Activated T-cell treated with anti-CD3 and anti-CD28 coated beads, Interleukin-2, amount 50 U/mL, for 72 hours (primary cell): ENCODE data around the gene ADGRV1. TPM values are rescaled to one million over a fixed set of nuclear protein-coding genes. Genes with fewer than 3 reads are reported as not detected.

Source experiments
- ATAC-seq, 2 donors: fragments of 150-1000 bp; cut with Tn5 transposase; replicated peaks in 1 of 2; 2 replicates each; pipeline ENCODE4 v1.10.0; 2021; ENCODE audit warnings: moderate library complexity in 2 of 2, mild to moderate bottlenecking in 1 of 2
- DNase-seq, 2 donors: peaks; one replicate each; pipeline ENCODE4 v3.0.0; 2021 to 2022; ENCODE audit warnings: mixed read lengths in 1 of 2
- H3K27ac Mint-ChIP-seq: one replicate; pipeline ENCODE4 v1.8.0; 2022; ENCODE audit warnings: mild to moderate bottlenecking, moderate library complexity, mixed read lengths
- H3K27me3 Mint-ChIP-seq: one replicate; pipeline ENCODE4 v1.8.0; 2022; ENCODE audit warnings: low read depth, mixed read lengths
- H3K36me3 Mint-ChIP-seq, 2 donors: one replicate each; pipeline ENCODE4 v1.8.0; 2022; ENCODE audit warnings: mixed read lengths in 2 of 2, mild to moderate bottlenecking in 1 of 2; ENCODE audit not compliant: insufficient read depth in 2 of 2
- H3K4me1 Mint-ChIP-seq: one replicate; pipeline ENCODE4 v1.8.0; 2022; ENCODE audit warnings: low read depth, mixed read lengths
- H3K4me3 Mint-ChIP-seq, 2 donors: one replicate each; pipeline ENCODE4 v1.8.0; 2022; ENCODE audit warnings: mild to moderate bottlenecking in 2 of 2, mixed read lengths in 2 of 2, moderate library complexity in 2 of 2
- H3K9me3 Mint-ChIP-seq, 2 donors: one replicate each; pipeline ENCODE4 v1.8.0; 2022; ENCODE audit warnings: mixed read lengths in 2 of 2
- total RNA-seq, 2 donors: library from RNA; stranded (reverse); gene quantifications; one replicate each; pipeline ENCODE4 v1.2.3, GENCODE V29; 2022

The ADGRV1 gene
- total RNA-seq, 2 donors from 2014 or later: 0.12 to 0.21 TPM

DNA sequence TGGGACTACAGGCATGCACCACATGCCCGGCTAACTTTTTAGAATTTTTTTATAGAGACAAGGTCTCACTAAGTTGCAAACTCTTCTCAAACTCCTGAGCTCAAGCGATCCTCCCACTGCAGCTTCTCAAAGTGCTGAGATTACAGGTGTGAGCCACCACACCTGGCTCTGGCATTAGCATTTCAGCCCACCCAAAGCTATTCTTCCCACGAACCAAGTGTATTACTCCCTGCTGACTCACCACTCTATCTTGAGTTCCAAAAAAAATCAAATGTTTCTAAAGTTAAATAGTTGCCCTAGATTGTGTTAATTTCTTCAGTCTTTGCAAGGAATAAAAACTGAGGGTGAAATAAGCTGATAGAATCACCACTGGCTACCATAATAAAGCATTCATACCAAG, 619.0 kb downstream of the ADGRV1 start:
- ATAC-seq: no peak
- H3K4me3 Mint-ChIP-seq: no peak overlapping the region

DNA sequence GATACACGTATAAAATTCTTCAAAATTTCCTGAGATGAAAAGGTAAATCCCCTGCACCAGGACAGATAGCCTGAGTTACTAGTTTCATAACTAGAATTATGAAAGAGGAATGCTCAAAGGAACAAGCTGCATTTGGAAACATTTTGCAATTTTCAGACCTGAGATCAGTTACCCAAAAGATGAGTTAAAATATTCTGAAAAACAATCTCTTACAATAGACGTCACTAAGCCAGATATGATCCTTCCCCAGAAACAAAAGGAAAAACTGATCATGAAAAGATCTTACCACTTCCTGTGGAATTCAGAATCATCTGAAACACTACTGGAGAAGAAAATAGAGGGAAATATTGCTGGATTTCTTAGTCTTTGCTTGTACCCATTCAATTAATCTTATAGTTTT, 619.9 kb downstream of the ADGRV1 start:
- Mint-ChIP-seq H3K36me3 (no peaks in the 10 kb centered on the region), H3K4me1 (peaks cover 26% of the 10 kb centered on the region), H3K4me3 (no peak overlapping the region), H3K27ac (no peak overlapping the region), H3K9me3 (no peaks in the 10 kb centered on the region), H3K27me3 (peaks cover 7% of the 10 kb centered on the region)
- DNase-seq: no peak
- ATAC-seq: no peak

More for the DNA sequence above, 619.0 kb downstream of the ADGRV1 start:
- peaks cover 18% of the 10 kb centered on the region for H3K4me1 Mint-ChIP-seq
- peaks cover 7% of the 10 kb centered on the region for H3K27me3 Mint-ChIP-seq
- H3K36me3 Mint-ChIP-seq: no peaks in the 10 kb centered on the region
- H3K9me3 Mint-ChIP-seq: no peaks in the 10 kb centered on the region
- no peak overlapping the region for H3K27ac Mint-ChIP-seq
- no peak for DNase-seq

DNA sequence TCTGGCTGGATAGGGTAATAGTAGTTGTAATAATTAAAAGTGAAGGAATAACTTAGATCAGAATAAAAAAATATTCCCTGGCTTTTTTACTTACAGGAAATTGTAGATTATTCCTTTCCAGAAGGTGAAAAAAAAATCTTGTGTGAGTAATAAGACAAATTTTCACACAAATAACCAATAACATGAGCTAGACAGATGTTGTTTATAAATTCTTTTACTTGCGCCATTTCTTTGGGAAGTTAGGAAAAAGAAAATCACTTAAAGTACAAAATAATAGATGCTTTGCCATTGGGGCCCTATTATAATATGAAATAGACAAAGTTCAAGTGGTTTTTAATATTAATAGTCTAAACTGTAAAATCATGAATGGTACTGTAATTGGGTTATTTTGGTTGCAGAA, 620.4 kb downstream of the ADGRV1 start:
- H3K27me3 Mint-ChIP-seq: peaks cover 7% of the 10 kb centered on the region
- H3K9me3 Mint-ChIP-seq: no peaks in the 10 kb centered on the region
- DNase-seq (no peak), ATAC-seq (no peak)
- no peaks in the 10 kb centered on the region for H3K36me3 Mint-ChIP-seq
- peaks cover 32% of the 10 kb centered on the region for H3K4me1 Mint-ChIP-seq
- no peak overlapping the region for H3K27ac Mint-ChIP-seq
- no peak overlapping the region for H3K4me3 Mint-ChIP-seq

DNA sequence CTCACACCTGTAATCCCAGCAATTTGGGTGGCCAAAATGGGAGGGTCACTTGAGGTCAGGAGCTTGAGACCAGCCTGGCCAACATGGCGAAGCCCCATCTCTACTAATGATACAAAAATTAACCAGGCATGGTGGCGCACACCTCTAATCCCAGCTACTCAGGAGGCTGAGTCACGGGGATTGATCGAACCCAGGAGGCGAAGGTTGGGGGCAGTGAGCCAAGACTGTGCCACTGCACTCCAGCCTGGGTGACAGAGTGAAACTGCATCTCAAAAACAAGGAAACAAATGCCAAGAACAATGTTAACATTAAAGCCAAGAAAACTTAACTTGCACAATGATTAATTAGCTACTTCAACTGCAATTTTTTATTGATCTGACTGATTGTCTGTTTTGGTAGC, 621.9 kb downstream of the ADGRV1 start:
- Mint-ChIP-seq H3K4me3 (no peak overlapping the region), H3K4me1 (peaks cover 33% of the 10 kb centered on the region), H3K27me3 (peaks cover 11% of the 10 kb centered on the region), H3K36me3 (no peaks in the 10 kb centered on the region), H3K27ac (no peak overlapping the region), H3K9me3 (no peaks in the 10 kb centered on the region)
- DNase-seq: no peak
- ATAC-seq: no peak

DNA sequence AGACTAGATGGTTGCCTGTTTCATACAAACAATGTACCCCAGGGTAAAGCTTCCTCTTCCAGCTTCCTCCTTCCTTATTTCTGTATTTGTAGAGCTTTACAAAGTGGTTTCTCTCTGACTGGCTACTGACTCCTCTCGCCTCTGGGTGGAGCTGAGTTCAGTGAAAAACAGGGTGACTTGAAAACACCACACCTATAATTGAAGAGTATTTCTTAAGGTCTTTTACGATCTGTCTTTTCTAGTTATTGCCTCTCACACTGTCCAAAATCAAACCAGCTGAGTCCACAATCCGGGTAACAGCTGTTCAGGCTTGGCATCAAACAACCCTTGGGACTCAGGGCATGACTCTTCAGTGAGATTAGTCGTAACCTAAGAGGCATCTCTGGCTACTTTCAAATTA, 624.2 kb downstream of the ADGRV1 start:
- H3K4me1 Mint-ChIP-seq: peaks cover 28% of the 10 kb centered on the region
- ATAC-seq (no peak), DNase-seq (no peak)
- no peaks in the 10 kb centered on the region for H3K9me3 Mint-ChIP-seq
- H3K36me3 Mint-ChIP-seq: no peaks in the 10 kb centered on the region
- no peak overlapping the region for H3K27ac Mint-ChIP-seq
- peaks cover 32% of the 10 kb centered on the region for H3K27me3 Mint-ChIP-seq
- no peak overlapping the region for H3K4me3 Mint-ChIP-seq

DNA sequence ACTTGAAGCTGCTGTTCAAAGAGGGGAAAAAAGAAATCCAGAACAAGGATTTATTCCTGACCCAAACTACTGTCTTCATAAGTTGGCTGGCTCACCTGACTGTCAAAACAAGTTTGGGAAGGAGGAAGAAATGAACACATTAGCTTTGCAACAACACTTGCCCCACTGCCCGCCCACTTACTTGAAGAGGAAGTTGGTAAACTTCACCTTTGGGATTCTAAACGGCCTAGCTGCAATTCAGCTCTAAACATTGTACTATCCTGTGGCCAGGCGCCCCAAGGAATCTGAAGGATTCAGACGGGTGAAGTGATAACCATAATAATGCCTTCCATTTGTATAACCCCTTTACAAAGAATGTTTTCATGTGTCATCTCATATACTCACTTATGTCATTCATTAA, 625.1 kb downstream of the ADGRV1 start:
- ATAC-seq (no peak), DNase-seq (no peak)
- no peaks in the 10 kb centered on the region for H3K9me3 Mint-ChIP-seq
- H3K4me1 Mint-ChIP-seq: peaks cover 19% of the 10 kb centered on the region
- peaks cover 32% of the 10 kb centered on the region for H3K27me3 Mint-ChIP-seq
- no peak overlapping the region for H3K4me3 Mint-ChIP-seq
- H3K27ac Mint-ChIP-seq: peak overlapping the region; percentile 25
- H3K36me3 Mint-ChIP-seq: no peaks in the 10 kb centered on the region

DNA sequence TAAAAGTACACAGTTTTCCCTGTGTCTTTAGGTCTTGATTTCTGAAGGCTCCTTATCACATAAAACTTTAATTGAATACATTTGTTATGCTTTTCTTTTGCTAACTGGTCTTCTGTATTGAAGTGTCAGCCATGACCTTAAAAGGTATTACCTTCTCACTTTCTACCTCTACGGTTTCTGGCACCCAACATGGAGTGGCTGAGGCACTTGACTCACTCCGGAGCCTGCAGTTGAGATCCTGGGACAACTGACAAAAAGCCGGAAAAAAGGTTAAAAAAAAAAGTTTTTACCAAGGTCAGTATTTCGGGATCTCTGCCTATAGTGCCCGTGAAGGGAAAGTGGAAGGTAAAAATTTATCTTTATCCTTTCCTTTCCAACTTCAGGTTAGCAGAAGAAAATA, 627.5 kb downstream of the ADGRV1 start:
- Mint-ChIP-seq H3K27ac (no peak overlapping the region), H3K9me3 (no peaks in the 10 kb centered on the region), H3K4me1 (peaks cover 19% of the 10 kb centered on the region), H3K27me3 (peaks cover 32% of the 10 kb centered on the region), H3K36me3 (no peaks in the 10 kb centered on the region), H3K4me3 (no peak overlapping the region)
- DNase-seq (no peak), ATAC-seq (no peak)

DNA sequence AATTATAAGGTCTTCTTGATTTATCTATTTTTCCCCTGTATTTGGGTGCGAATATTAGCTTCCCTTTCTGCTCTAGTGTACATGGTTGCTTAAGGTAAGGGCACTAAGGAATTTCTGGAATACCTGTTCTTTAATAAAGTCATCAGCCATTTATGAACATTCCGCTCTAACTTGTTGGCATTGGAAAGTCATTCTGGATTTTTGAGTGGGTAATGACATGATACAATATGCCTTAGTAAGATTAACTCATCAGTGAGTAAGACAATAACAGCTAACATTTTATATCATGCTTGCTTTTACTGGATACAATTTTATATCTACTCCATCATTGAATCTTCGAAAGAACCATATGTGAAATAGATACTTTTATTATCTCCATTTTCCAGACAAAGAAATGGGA, 628.4 kb downstream of the ADGRV1 start:
- ATAC-seq (no peak), DNase-seq (no peak)
- Mint-ChIP-seq H3K4me3 (no peak overlapping the region), H3K36me3 (no peaks in the 10 kb centered on the region), H3K4me1 (peaks cover 15% of the 10 kb centered on the region), H3K9me3 (no peaks in the 10 kb centered on the region), H3K27me3 (peaks cover 25% of the 10 kb centered on the region), H3K27ac (no peak overlapping the region)

DNA sequence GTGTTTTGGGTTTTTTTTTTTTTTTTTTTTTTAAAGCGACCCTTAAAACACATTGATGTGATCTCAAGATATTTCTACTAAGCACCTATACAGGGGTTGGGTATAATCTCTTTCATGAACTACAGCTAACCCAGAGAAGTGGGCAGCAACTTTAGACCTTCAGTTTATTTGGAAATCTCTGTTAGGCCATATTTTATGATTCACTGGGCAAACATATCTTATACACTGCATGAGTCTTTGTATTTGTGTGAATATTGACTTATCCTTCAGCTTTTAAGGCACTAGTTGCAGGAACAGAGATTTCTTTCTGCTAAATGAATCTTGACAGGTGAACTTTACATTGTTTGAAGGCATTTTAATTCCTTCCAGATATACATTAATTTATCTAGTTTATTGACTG, 630.2 kb downstream of the ADGRV1 start:
- peaks cover 25% of the 10 kb centered on the region for H3K27me3 Mint-ChIP-seq
- ATAC-seq: no peak
- no peaks in the 10 kb centered on the region for H3K9me3 Mint-ChIP-seq
- no peak for DNase-seq
- no peaks in the 10 kb centered on the region for H3K36me3 Mint-ChIP-seq
- no peak overlapping the region for H3K27ac Mint-ChIP-seq
- peaks cover 4% of the 10 kb centered on the region for H3K4me1 Mint-ChIP-seq
- H3K4me3 Mint-ChIP-seq: no peak overlapping the region

DNA sequence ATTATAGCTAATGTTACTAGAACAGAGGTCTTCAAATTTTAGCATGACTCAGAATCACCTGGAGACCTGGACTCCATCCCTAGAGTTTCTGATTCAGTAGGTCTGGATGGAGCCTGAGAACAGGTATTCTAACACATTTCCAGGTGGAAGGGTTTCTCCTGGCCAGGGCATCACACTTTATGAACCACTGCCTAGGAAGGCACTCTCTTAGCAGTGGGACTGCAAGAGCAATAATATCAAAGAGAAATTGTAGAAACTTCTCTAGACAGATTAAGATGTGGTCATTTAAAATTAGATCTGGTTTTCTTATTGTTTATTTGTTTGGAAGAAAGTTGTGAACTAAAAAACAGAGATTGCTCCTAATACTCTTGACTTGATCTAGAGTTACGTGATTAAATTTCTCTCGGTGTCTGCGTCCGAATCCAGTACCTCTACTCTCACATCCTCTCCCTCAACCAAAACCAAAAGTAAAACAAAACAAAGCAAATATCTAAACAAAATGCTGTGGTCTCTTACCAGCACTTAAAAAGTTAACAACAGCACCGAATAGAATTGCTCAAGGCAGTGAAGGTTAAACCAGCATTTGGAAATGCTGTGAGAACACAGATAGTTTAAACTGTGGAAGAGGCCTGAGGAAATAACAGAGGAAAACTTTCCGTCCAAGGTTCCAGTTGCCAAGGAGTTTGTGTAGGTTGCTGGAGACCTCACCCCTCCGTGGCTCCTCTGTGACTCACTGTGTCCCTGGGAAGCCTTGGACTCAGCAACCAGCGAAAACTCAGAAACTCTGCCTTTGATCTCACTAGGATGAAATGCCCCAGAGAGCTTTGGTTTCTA, 631.1 kb downstream of the ADGRV1 start:
- no peak for ATAC-seq
- H3K4me3 Mint-ChIP-seq: no peak overlapping the region
- no peaks in the 10 kb centered on the region for H3K9me3 Mint-ChIP-seq
- H3K4me1 Mint-ChIP-seq: no peaks in the 10 kb centered on the region
- H3K36me3 Mint-ChIP-seq: no peaks in the 10 kb centered on the region
- DNase-seq: no peak
- no peak overlapping the region for H3K27ac Mint-ChIP-seq
- peaks cover 25% of the 10 kb centered on the region for H3K27me3 Mint-ChIP-seq

DNA sequence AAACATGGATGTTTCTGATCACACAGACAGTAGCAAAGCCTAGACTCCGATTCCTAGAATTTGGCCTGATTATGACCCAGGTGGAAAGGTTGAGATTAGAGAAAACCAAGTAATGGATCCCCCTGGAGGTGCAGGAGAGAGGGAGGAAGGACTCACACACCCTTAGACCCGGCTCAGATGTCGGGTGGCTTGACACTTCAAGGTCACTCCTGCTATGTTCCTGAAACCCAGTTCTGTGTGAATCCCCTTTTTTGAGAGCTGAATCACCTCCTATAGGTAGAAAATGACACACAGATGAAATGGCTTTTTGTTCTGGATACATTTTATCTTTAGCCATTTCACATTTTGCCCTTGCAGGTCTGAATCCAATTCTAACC, 631.7 kb downstream of the ADGRV1 start:
- no peaks in the 10 kb centered on the region for H3K4me1 Mint-ChIP-seq
- no peak overlapping the region for H3K27ac Mint-ChIP-seq
- no peak for ATAC-seq
- no peak overlapping the region for H3K4me3 Mint-ChIP-seq
- peaks cover 23% of the 10 kb centered on the region for H3K27me3 Mint-ChIP-seq
- DNase-seq: no peak
- no peaks in the 10 kb centered on the region for H3K36me3 Mint-ChIP-seq
- H3K9me3 Mint-ChIP-seq: no peaks in the 10 kb centered on the region

DNA sequence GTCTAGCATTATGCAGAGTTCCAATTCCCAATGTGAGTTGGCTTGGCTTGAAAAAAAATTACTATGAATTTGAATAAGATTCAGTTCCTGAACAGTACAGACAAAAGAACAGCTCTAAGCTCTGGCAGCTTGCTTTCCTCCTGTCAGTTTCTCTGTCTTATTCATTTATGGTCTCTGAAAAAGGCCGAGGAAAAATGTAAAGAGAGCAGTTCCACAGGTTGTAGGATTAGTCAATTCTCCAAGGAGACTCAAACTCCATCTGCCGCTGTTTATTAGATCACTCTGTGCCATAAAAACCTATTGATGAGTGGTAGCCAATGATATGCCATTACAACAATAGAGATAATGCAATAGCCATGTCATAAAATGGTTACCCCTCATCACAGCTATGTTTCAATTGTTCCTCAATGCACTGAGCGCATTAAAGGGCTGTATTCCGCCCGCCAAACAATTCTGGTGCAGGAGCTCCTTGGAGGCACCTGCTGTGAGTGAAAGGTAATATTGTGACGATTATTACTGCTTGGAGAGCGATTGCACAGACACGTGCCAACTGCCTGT, 636.3 kb downstream of the ADGRV1 start:
- no peak overlapping the region for H3K4me3 Mint-ChIP-seq
- no peaks in the 10 kb centered on the region for H3K4me1 Mint-ChIP-seq
- DNase-seq (no peak), ATAC-seq (no peak)
- H3K27me3 Mint-ChIP-seq: peaks cover 18% of the 10 kb centered on the region
- H3K9me3 Mint-ChIP-seq: no peaks in the 10 kb centered on the region
- H3K27ac Mint-ChIP-seq: no peak overlapping the region
- H3K36me3 Mint-ChIP-seq: no peaks in the 10 kb centered on the region

DNA sequence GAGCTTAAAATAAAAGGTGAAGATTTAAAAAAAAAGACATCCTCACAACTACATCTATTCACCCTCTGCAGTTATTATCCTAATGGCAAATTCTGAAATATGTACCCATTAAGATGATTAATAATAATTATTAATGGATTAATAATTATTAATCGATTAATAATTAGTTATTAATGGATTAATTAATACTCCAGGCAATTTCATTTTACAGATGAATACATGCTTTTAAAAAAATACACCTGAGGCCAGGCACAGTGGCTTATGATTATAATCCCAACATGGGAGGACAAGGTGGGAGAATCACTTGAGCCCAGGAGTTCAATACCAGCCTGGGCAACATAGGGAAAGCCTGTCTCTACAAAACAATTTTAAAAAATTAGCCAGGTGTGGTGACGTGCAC, 642.1 kb downstream of the ADGRV1 start:
- ATAC-seq (no peak), DNase-seq (no peak)
- no peak overlapping the region for H3K4me3 Mint-ChIP-seq
- H3K9me3 Mint-ChIP-seq: no peaks in the 10 kb centered on the region
- H3K27ac Mint-ChIP-seq: no peak overlapping the region
- no peaks in the 10 kb centered on the region for H3K36me3 Mint-ChIP-seq
- peaks cover 21% of the 10 kb centered on the region for H3K27me3 Mint-ChIP-seq
- no peaks in the 10 kb centered on the region for H3K4me1 Mint-ChIP-seq

DNA sequence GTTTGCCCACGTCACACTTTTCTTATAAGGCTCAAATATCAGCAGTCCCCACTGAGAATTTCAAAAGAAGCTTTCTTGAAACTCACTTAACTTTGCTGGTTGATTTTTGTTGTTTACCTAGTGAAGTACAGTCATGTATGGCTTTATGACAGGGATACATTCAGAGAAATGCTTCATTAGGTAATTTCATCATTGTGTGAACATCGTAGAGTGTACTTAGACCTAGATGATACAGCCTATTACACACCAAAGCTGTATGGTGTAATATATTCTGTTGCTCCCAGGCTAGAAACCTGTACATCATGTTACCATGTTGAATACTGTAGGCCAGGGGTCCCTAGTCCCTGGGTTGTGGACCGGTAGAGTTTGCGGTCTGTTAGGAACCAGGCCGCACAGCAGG, 647.5 kb downstream of the ADGRV1 start:
- H3K4me3 Mint-ChIP-seq: no peak overlapping the region
- H3K27ac Mint-ChIP-seq: no peak overlapping the region
- no peaks in the 10 kb centered on the region for H3K36me3 Mint-ChIP-seq
- ATAC-seq (no peak), DNase-seq (no peak)
- H3K4me1 Mint-ChIP-seq: no peaks in the 10 kb centered on the region
- no peaks in the 10 kb centered on the region for H3K27me3 Mint-ChIP-seq
- H3K9me3 Mint-ChIP-seq: no peaks in the 10 kb centered on the region
